GM12878 (cell line): ENCODE measurements around the gene RPS19BP1.
"Not testable (repeated sequence)": the region's sequence is repeated elsewhere in the genome, so short reads cannot be mapped to it uniquely, and the experiment has no call there.

Experiments used
- EZH2 ChIP-seq: IDR thresholded peaks from 2 replicates; pipeline ENCODE4 v1.6.1; 2012; ENCODE audit warnings: low read depth, mild to moderate bottlenecking, control low read depth, inconsistent platforms, low read length, borderline replicate concordance; ENCODE audit not compliant: control insufficient read depth
- POLR2AphosphoS5 ChIP-seq: IDR thresholded peaks from 2 replicates; pipeline ENCODE4 v1.6.1; 2011; ENCODE audit warnings: mild to moderate bottlenecking, low read length, inconsistent platforms

GRCh38 chr22:39521106-39521885 is 11.3 kb downstream of the RPS19BP1 start:
- TF ChIP-seq POLR2AphosphoS5 = peak; percentile 55
- TF ChIP-seq EZH2 = not testable (repeated sequence)
